HuH-7 (cell line): ENCODE results near the gene FOXD2.

Source experiments
- DNase-seq: peaks from one replicate; pipeline ENCODE4 v3.0.0; 2011; ENCODE audit warnings: low spot score

FOXD2 gene

GRCh38 chr1:47437447-47438164 is at the start of gene FOXD2:
Gene FOXD2 (plus strand): TSS chr1:47438044. CDS start chr1:47438136, 92 bp downstream.
- peak; percentile 98 for DNase-seq

DNA sequence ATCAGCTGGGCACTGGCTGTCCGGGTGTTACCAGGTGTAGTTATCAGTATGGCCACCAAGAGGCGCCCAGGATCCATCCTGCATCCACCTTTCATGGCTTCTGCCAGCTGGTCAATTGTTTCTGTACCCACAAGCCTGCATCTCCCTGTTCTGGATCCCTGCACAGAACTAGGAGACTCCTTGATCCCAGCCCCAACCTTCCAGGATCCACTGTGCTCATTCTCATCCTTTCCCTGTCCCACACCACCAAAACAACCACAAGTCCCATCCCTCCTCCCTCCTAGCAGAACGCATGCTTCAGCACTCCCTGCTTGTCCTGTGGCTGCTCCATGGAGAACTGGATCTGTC is 49.0 kb upstream of the FOXD2 start:
- peak; percentile 74 for DNase-seq

- DNase-seq, result no peak
These were observed 48.1 kb upstream of the FOXD2 start for GRCh38 chr1:47389731-47390130.

DNA sequence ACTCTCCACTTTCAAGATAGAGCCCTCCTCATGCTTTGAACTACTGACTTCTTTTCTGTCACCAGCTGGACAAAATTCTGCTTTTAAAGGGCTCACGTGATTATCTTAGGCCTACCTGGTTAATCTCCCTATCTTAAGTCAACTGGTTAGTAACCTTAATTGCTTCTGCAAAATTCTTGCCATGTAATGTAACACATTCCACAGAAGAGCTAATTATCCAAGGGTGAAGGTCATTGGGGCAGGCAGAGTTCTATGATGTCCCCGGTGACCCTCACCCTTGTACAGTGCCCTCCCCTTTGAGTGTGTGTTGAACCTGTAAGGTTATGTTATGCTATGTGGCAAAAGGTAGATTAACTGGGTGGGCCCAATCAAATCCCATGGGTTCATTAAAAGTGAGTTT is 47.0 kb upstream of the FOXD2 start:
- peak; percentile 51 for DNase-seq

- no peak for DNase-seq
These were observed 44.7 kb upstream of the FOXD2 start for GRCh38 chr1:47393141-47393540.

DNA sequence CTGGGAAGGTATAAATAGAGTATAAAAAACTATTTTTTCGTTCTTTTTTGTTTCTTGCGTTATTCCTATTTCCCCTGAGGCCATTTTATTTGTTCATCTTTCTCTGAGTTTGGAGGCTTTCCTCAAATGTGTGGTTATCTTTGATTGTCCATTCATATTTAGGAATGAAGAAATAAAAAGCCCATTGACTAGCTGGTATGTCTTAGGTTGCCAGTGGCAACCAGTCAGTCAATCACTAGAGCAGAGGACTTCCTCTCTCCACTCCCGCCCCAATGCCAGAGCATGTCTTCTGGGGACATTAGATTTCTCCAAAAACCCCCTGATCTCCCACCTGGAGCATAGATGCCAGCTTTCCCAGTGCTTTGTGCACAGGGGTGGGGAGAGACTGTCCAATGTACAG is 42.4 kb upstream of the FOXD2 start:
- no peak for DNase-seq

DNA sequence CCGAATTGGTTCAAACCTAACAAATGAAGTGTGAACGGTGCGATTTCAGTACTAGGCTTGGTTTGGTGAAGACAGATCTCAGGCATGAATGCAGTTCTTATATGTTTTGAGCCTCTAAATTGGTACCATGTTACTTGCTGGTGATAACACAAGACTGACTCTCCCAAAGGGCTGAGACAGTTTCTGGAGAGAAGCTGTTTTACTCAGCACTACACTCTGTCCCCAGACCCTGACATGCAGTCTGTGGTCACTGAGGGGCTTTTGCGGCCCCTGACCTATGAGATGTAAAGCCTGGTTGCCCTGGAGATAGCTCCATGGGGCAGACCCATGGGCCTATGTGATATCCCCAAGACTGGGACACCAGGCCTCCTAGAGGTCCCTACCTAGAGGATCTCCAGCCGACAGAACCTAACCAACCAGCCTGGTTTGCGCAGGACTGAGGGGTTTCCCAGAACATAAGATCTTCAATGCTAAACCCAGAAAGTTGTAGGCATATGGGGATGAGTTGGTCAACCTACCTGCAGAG is 41.1 kb upstream of the FOXD2 start:
- no peak for DNase-seq

GRCh38 chr1:47399138-47399845 is 38.6 kb upstream of the FOXD2 start:
- DNase-seq, result no peak

GRCh38 chr1:47399846-47400155 is 38.0 kb upstream of the FOXD2 start:
- no peak for DNase-seq

DNA sequence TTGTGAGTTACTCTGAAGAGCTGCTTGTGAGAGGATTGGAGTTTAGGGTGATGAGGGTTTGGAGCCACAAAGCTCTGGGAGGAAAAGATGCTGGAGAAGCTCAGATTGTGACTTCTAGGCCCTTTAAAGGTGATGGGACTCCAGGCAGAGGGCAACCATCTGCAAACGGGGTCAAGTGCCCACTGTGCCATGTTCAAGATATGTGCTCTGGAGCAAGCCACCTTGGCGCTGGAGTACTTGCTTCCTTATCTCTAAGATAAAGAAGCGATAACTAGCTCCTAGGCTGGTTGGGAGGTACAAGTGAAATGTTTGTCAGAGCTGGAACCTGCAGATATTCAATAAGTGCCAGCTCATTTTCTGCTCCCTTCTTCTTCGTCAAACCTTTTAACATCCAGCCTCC is 36.1 kb upstream of the FOXD2 start:
- DNase-seq, result no peak

DNA sequence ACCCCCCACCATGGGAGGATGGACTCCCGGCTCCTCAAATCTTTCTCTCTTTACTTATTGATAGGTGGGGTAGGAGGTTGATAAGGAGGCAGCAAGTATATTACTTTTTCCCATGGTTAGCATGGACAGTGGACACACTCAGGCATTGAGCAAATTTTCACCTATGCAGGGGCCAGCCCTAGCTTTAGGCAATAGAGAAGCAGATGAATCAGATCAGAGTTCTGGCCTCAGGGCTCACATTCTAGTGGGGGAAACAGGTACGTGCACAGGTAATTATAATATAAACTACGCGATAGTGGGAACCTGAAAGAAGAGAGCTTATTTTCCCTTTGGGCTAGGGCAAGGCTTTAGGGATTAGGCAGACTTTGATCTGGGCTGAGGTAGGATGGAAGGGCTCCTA is 35.3 kb upstream of the FOXD2 start:
- no peak for DNase-seq

DNA sequence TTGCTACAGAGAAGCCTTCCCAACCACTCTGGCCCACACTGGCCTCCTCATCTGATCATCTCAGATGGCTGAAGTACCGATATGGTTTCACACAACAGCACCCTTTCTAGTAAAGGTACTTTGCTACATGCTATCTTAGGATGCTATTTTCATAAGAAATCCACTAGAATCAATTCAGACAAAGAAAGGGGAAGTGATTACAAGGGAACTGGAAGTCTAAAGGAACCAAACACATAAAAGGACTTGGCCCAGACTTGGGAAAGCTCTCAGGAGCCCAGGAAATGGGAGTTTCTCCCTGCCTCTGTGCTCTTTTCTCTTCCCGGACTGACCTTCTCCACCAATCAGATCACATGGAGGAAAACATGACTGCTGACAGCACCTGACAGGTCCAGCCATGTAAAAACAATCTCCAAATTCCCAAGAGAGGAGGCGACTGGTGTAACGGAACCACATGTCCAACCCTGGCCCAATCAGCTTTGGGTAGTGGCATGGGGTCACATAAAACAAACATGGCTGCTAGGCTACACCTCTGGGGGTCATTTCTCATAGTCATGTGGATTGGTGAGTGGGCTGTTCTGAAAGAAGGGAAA is 34.4 kb upstream of the FOXD2 start:
- no peak for DNase-seq

- no peak for DNase-seq
These were observed 32.1 kb upstream of the FOXD2 start for GRCh38 chr1:47405697-47406096.

DNA sequence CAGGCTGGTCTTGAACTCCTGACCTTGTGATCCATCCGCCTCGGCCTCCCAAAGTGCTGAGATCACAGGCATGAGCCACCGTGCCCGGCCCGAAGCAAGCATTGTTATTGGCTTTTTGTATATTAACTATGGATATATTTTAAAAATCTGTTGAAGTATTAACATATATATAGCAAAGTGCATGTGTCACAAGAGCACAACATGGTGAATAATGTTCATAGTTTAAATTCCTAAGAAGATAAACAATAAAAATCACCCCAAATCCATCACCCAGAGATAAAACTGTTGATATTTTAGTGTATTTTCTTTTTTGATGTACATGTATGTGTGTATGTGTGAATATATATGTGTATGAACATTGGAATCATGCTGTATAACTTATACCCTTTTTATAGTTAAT is 30.9 kb upstream of the FOXD2 start:
- no peak for DNase-seq

GRCh38 chr1:47407481-47407880 is 30.4 kb upstream of the FOXD2 start:
- no peak for DNase-seq

GRCh38 chr1:47409311-47410067 is 28.4 kb upstream of the FOXD2 start:
- no peak for DNase-seq

- DNase-seq, result no peak
These were observed 27.8 kb upstream of the FOXD2 start for GRCh38 chr1:47410068-47410455.

DNA sequence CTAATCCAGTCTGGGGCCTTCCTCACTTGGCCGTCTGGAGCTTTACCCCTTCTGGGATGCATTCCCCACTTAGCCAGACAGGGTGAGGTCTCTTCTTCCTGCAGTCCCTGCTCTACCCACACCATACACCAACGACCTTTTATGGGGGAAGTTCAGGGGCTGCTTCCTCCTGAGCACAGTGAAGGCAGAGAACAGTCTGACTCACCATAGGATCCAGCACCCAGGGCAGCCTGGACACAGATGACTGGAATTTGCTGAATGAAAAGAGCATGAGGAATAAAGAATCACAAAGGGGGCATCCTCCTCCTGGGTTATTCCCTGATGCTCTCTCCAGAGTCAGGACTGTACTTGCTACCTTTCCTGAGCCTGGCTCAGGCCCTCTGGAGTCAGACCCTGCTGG is 26.4 kb upstream of the FOXD2 start:
- no peak for DNase-seq

- DNase-seq, result no peak
These were observed 25.4 kb upstream of the FOXD2 start for GRCh38 chr1:47412437-47412836.

- DNase-seq, result no peak
These were observed 22.0 kb upstream of the FOXD2 start, which contains the start of gene FOXE3 for GRCh38 chr1:47415728-47416318. Gene FOXE3 (plus strand): TSS chr1:47416285. CDS start chr1:47416316, 31 bp downstream.

- DNase-seq, result no peak
These were observed 21.3 kb upstream of the FOXD2 start for GRCh38 chr1:47416319-47417169.
